ENCODE results near the gene YAF2. TPM values are rescaled to one million over a fixed set of nuclear protein-coding genes. Genes with fewer than 3 reads are reported as not detected.

Gene YAF2
- total and polyA plus RNA-seq, 2 of the 13 experiments (the other 11 are each of a cell fraction or from before 2014, with no cell fraction given), result 8.4 to 11.7 TPM

DNA sequence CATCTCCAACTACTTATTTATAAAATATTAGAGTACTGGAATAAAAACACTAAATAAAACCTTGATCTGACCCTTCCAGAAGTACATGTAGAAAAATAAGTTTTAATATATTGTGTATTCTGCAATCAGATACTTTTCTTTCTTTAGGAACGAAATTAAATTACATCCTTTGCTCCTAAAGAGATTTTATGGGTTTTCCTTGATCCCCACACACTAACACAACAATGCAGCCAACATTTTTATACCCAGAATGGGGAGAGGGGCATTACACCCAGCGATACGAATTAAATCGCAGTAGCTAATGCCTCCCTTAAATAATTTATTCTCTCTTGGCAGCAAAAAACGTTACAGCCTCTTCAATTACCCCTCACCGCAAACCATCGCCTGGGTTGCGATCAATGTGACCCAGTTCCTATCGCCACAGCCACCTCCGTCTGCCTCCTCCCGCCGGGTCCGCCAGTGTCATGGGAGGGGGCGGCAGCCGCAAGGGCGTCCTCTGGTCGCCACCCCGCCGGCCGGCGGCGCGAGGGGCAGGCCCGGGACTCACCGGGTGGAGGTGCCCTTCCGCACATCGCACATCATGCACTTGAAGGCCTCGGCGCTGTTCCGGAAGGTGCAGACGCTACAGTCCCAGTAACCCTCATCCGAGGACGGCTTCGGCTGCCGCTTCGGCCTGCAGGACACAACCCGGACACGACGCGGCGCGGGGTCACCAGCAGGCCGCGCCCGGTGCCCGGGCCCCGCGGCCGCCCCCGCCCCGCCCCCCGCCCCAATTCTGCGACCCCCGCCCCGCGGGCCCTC is 796 bp downstream of the YAF2 start (continued):
- TF ChIP-seq, protein P1, sequence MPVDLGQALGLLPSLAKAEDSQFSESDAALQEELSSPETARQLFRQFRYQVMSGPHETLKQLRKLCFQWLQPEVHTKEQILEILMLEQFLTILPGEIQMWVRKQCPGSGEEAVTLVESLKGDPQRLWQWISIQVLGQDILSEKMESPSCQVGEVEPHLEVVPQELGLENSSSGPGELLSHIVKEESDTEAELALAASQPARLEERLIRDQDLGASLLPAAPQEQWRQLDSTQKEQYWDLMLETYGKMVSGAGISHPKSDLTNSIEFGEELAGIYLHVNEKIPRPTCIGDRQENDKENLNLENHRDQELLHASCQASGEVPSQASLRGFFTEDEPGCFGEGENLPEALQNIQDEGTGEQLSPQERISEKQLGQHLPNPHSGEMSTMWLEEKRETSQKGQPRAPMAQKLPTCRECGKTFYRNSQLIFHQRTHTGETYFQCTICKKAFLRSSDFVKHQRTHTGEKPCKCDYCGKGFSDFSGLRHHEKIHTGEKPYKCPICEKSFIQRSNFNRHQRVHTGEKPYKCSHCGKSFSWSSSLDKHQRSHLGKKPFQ (CRISPR knock-in tag; IDR thresholded peaks at IDR 0.05; ENCODE audit: insufficient replicate concordance), result no peak
- TF ChIP-seq ZNF138 (CRISPR knock-in tag; IDR thresholded peaks at IDR 0.05; ENCODE audit: low read depth) (no peak), CSRNP1 (CRISPR knock-in tag; IDR thresholded peaks at IDR 0.05) (0 out of 2 replicates have a peak, but pooled peaks have one; percentile 37), MTF2 (CRISPR knock-in tag; IDR thresholded peaks at IDR 0.05; ENCODE audit: borderline replicate concordance) (no peak), MBD4 (IDR thresholded peaks at IDR 0.05; ENCODE audit: borderline replicate concordance, low read length) (no peak), ZUFSP (CRISPR knock-in tag; IDR thresholded peaks at IDR 0.05; ENCODE audit: borderline replicate concordance) (no peak), ZNF333 (CRISPR knock-in tag; IDR thresholded peaks at IDR 0.05; ENCODE audit: borderline replicate concordance) (peak; percentile 64; the same call in 1 of the 2 replicates), PHF21A (CRISPR knock-in tag; IDR thresholded peaks at IDR 0.05) (no peak), KLF13 (CRISPR knock-in tag; IDR thresholded peaks at IDR 0.05) (no peak), JUN (CRISPR knock-in tag; IDR thresholded peaks at IDR 0.05) (no peak), HDAC6 (IDR thresholded peaks at IDR 0.05; ENCODE audit: low read depth, low read length) (no peak), CENPX (CRISPR knock-in tag; IDR thresholded peaks at IDR 0.05) (no peak)
- TF ChIP-seq, protein P2, sequence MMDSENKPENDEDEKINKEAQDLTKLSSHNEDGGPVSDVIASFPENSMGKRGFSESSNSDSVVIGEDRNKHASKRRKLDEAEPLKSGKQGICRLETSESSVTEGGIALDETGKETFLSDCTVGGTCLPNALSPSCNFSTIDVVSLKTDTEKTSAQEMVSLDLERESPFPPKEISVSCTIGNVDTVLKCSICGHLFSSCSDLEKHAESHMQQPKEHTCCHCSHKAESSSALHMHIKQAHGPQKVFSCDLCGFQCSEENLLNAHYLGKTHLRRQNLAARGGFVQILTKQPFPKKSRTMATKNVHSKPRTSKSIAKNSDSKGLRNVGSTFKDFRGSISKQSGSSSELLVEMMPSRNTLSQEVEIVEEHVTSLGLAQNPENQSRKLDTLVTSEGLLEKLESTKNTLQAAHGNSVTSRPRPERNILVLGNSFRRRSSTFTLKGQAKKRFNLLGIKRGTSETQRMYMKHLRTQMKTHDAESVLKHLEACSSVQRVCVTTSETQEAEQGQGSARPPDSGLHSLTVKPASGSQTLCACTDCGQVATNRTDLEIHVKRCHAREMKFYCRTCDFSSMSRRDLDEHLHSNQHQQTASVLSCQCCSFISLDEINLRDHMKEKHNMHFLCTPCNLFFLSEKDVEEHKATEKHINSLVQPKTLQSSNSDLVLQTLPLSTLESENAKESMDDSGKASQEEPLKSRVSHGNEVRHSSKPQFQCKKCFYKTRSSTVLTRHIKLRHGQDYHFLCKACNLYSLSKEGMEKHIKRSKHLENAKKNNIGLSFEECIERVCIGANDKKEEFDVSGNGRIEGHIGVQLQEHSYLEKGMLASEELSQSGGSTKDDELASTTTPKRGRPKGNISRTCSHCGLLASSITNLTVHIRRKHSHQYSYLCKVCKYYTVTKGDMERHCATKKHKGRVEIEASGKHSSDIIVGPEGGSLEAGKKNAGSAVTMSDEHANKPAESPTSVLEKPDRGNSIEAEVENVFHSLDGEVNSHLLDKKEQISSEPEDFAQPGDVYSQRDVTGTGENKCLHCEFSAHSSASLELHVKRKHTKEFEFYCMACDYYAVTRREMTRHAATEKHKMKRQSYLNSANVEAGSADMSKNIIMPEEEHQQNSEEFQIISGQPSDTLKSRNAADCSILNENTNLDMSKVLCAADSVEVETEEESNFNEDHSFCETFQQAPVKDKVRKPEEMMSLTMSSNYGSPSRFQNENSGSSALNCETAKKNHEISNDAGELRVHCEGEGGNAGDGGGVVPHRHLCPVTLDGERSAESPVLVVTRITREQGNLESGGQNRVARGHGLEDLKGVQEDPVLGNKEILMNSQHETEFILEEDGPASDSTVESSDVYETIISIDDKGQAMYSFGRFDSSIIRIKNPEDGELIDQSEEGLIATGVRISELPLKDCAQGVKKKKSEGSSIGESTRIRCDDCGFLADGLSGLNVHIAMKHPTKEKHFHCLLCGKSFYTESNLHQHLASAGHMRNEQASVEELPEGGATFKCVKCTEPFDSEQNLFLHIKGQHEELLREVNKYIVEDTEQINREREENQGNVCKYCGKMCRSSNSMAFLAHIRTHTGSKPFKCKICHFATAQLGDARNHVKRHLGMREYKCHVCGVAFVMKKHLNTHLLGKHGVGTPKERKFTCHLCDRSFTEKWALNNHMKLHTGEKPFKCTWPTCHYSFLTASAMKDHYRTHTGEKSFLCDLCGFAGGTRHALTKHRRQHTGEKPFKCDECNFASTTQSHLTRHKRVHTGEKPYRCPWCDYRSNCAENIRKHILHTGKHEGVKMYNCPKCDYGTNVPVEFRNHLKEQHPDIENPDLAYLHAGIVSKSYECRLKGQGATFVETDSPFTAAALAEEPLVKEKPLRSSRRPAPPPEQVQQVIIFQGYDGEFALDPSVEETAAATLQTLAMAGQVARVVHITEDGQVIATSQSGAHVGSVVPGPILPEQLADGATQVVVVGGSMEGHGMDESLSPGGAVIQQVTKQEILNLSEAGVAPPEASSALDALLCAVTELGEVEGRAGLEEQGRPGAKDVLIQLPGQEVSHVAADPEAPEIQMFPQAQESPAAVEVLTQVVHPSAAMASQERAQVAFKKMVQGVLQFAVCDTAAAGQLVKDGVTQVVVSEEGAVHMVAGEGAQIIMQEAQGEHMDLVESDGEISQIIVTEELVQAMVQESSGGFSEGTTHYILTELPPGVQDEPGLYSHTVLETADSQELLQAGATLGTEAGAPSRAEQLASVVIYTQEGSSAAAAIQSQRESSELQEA (CRISPR knock-in tag; IDR thresholded peaks at IDR 0.05; ENCODE audit: not compliant biosample characterization), result no peak

Measured in HepG2 (cell line).